ENCODE data around the gene PURA.

PURA gene

DNA sequence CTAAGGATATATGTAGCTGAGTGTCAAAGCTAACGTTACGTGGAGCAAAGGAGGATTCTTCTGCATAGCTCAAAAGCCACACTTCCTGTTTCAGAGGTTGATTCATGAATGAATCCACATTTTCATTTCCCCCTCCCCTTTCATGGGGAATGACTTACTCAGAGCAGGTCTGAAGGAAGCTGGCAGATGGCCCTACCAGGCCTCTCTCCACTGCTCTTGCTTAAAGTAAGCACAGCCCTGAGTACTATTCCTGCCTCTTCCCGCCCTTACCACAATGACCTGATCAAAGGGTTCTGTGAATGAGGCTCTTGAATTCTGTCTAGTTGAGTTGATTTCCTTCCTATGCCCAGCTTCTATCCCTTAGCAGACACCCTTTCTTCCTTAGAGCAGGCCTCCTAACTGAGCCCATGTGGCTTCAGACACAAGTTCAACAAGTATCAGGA, 18.1 kb downstream of the PURA start:
- Histone ChIP-seq H3K9ac (ENCODE audit: low read length in 5 of 5) (no peak overlapping the region), H3K27ac (ENCODE audit: low read depth, low read length) (no peak overlapping the region), H3K4me3 (ENCODE audit: low read depth in 1 of 5, low read length in 5 of 5) (no peak overlapping the region), H3K36me3 (ENCODE audit: control insufficient read depth in 5 of 5, insufficient read depth in 5 of 5, low read length in 5 of 5) (no peaks in the 10 kb centered on the region), H3K9me3 (ENCODE audit: control insufficient read depth in 5 of 5, low read length in 5 of 5) (no peaks in the 10 kb centered on the region), H3K4me1 (ENCODE audit: control insufficient read depth in 5 of 5, insufficient read depth in 5 of 5, low read length in 5 of 5) (peaks cover 0 to 16% (median 9%) of the 10 kb centered on the region in 5 donors), H3K27me3 (ENCODE audit: control insufficient read depth in 5 of 5, insufficient read depth in 4 of 5, low read length in 5 of 5) (no peaks in the 10 kb centered on the region)

DNA sequence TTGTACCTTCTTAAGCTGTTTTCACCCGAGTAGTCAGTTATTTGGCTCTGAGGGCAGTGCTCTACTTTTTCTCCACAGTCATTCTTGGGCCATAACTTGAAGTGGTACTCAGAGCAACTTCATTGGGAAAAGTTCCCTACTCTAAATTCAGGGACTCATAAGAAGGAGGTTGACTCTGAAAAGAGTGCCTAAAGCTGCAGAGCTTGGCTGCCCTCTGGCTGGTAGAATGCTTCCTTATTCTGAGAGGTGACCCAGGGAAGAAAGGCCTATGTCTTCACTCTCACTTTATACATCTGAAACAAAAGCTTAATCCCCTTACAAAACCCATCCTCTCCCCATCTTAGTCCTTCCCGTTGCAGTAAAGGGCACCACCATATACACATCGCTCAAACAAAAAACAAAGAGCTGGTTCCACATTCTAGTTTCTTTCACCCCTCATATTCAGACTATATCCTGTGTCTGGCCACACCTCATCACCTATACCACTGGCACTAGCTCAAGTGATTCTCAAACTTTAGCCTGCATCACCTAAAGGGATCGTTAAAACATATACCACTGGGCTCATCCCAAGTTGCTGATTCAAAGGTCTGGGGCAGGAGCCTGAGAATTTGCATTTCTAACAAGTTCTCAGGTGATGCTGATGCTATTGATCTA, 19.7 kb downstream of the PURA start:
- H3K36me3 ChIP-seq (ENCODE audit: control insufficient read depth in 5 of 5, insufficient read depth in 5 of 5, low read length in 5 of 5): no peaks in the 10 kb centered on the region
- H3K27ac ChIP-seq (ENCODE audit: low read depth, low read length): no peak overlapping the region
- H3K27me3 ChIP-seq (ENCODE audit: control insufficient read depth in 5 of 5, insufficient read depth in 4 of 5, low read length in 5 of 5): no peaks in the 10 kb centered on the region
- no peaks in the 10 kb centered on the region for H3K9me3 ChIP-seq (ENCODE audit: control insufficient read depth in 5 of 5, low read length in 5 of 5)
- peaks cover 0 to 16% (median 9%) of the 10 kb centered on the region in 5 donors for H3K4me1 ChIP-seq (ENCODE audit: control insufficient read depth in 5 of 5, insufficient read depth in 5 of 5, low read length in 5 of 5)
- no peak overlapping the region for H3K9ac ChIP-seq (ENCODE audit: low read length in 5 of 5)
- no peak overlapping the region for H3K4me3 ChIP-seq (ENCODE audit: low read depth in 1 of 5, low read length in 5 of 5)

DNA sequence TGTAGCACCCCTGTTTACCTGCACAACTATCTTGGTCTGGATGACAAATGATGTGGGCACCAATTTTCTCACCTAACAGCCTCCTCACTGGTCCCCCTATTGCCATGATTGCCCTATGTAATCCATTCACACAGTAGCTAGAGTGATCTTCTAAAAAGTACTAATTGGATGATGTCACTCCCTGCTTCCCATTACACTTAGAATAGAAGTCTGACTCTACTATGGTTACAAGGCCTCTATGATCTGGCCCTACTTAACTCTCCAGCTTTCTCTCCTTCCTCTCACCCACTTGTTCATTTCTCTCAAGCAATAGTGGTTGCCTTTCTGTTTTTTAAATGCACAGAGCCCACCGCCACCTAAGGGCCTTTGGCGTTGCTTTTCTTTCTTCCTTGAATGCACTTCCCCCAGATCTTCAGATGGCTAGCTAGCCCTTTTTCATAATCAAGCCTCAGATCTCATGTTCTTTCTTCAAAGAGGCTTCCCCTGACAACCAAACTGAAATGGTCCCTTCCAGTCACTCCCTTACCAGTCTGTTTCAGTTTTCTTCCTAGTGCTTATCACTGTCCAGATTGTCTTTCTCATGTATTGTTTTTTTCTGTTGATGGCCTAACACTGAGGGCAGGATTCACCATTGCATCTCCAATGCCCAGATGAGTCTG, 20.5 kb downstream of the PURA start:
- Histone ChIP-seq H3K9me3 (ENCODE audit: control insufficient read depth in 5 of 5, low read length in 5 of 5) (no peaks in the 10 kb centered on the region), H3K9ac (ENCODE audit: low read length in 5 of 5) (no peak overlapping the region), H3K36me3 (ENCODE audit: control insufficient read depth in 5 of 5, insufficient read depth in 5 of 5, low read length in 5 of 5) (no peaks in the 10 kb centered on the region), H3K27me3 (ENCODE audit: control insufficient read depth in 5 of 5, insufficient read depth in 4 of 5, low read length in 5 of 5) (no peaks in the 10 kb centered on the region), H3K4me3 (ENCODE audit: low read depth in 1 of 5, low read length in 5 of 5) (no peak overlapping the region), H3K4me1 (ENCODE audit: control insufficient read depth in 5 of 5, insufficient read depth in 5 of 5, low read length in 5 of 5) (peaks cover 0 to 16% (median 9%) of the 10 kb centered on the region in 5 donors), H3K27ac (ENCODE audit: low read depth, low read length) (no peak overlapping the region)

DNA sequence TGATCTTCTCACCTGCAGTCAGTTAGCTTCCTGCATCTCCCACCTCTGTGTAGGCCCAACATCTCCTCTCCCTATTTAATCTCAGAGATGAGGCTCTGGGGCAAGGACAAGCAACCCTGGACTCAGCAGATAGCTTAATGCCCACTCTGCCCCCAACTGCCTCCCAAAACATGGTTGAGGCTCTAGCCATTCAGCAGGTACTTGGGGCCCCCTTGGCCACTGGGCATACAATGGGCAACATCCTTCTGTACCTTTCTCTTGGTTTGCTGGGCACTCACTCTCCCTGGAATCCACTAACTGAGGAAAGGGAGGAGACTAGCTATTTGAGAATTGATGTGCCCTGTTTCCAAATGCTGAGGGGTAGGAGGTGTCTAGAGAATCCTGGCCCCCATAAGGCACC, 21.2 kb downstream of the PURA start:
- Histone ChIP-seq H3K9me3 (ENCODE audit: control insufficient read depth in 5 of 5, low read length in 5 of 5) (no peaks in the 10 kb centered on the region), H3K4me3 (ENCODE audit: low read depth in 1 of 5, low read length in 5 of 5) (no peak overlapping the region), H3K27me3 (ENCODE audit: control insufficient read depth in 5 of 5, insufficient read depth in 4 of 5, low read length in 5 of 5) (no peaks in the 10 kb centered on the region), H3K36me3 (ENCODE audit: control insufficient read depth in 5 of 5, insufficient read depth in 5 of 5, low read length in 5 of 5) (no peaks in the 10 kb centered on the region), H3K9ac (ENCODE audit: low read length in 5 of 5) (no peak overlapping the region), H3K4me1 (ENCODE audit: control insufficient read depth in 5 of 5, insufficient read depth in 5 of 5, low read length in 5 of 5) (peaks cover 0 to 16% (median 10%) of the 10 kb centered on the region in 5 donors), H3K27ac (ENCODE audit: low read depth, low read length) (no peak overlapping the region)

DNA sequence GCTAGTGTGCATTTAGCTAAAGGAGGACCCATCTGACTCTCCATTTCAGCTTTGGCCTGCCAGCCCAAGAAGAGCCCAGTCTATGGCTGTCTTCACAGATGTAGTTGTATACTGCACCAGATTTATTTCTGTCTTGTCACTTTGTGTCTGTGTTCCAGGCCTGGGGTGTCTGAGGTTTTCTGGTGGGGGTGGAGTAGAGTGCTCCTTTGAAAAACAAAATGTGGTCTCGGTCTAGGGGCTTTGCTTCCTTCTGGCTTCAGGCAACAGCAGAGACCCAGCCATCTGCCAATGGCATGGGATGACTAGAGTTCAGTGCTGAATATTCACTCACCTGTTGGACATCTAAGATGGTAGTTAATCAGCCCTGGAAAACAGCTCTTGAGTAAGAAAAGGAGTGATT, 22.7 kb downstream of the PURA start:
- Histone ChIP-seq H3K27ac (ENCODE audit: low read depth, low read length) (no peak overlapping the region), H3K9me3 (ENCODE audit: control insufficient read depth in 5 of 5, low read length in 5 of 5) (no peaks in the 10 kb centered on the region), H3K27me3 (ENCODE audit: control insufficient read depth in 5 of 5, insufficient read depth in 4 of 5, low read length in 5 of 5) (no peaks in the 10 kb centered on the region), H3K4me3 (ENCODE audit: low read depth in 1 of 5, low read length in 5 of 5) (no peak overlapping the region), H3K36me3 (ENCODE audit: control insufficient read depth in 5 of 5, insufficient read depth in 5 of 5, low read length in 5 of 5) (no peaks in the 10 kb centered on the region), H3K4me1 (ENCODE audit: control insufficient read depth in 5 of 5, insufficient read depth in 5 of 5, low read length in 5 of 5) (peaks cover 0 to 31% (median 20%) of the 10 kb centered on the region in 5 donors), H3K9ac (ENCODE audit: low read length in 5 of 5) (no peak overlapping the region)

DNA sequence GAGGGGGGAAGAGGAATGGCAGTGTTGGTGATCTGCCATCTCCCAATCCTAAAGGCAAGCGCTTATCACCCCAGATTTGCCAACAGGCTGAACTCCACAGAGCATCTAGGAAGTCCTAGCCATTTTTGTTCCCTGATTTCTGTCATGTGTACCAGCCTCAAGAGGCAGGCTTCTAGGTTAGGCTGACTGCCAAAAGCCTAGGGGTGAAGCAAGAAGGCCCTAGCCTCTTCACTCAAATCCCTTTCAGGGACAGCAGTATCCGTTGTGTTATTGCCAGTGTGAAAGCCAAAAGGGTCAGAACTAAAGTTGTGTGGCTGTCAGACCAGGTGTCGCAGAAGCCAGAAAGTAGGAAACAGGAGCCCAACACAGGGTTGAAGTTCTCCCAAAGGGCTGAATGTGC, 26.5 kb downstream of the PURA start:
- no peaks in the 10 kb centered on the region for H3K9me3 ChIP-seq (ENCODE audit: control insufficient read depth in 5 of 5, low read length in 5 of 5)
- no peaks in the 10 kb centered on the region for H3K36me3 ChIP-seq (ENCODE audit: control insufficient read depth in 5 of 5, insufficient read depth in 5 of 5, low read length in 5 of 5)
- no peak overlapping the region for H3K4me3 ChIP-seq (ENCODE audit: low read depth in 1 of 5, low read length in 5 of 5)
- no peaks in the 10 kb centered on the region for H3K27me3 ChIP-seq (ENCODE audit: control insufficient read depth in 5 of 5, insufficient read depth in 4 of 5, low read length in 5 of 5)
- peaks cover 0 to 27% (median 22%) of the 10 kb centered on the region in 5 donors for H3K4me1 ChIP-seq (ENCODE audit: control insufficient read depth in 5 of 5, insufficient read depth in 5 of 5, low read length in 5 of 5)
- H3K27ac ChIP-seq (ENCODE audit: low read depth, low read length): no peak overlapping the region
- no peak overlapping the region for H3K9ac ChIP-seq (ENCODE audit: low read length in 5 of 5)

DNA sequence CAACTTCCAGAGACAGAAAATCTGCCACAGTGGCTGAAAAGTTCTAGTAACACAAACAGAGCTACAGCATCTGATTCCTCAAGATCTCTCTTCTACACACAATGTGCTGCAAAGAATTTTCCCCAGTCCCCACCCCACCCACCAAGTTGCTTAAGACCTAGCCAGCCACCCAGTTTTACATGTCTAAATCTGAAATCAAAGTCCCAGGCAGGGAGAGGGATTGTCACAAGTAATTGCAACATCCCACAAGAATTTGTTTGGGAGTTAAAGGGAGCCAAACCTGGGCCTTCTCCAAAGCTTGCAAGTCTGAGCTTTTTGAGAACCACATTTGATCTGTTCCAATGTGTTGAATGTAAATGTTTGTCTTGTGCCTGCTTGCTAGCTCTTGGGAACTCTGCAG, 27.3 kb downstream of the PURA start:
- H3K4me3 ChIP-seq (ENCODE audit: low read depth in 1 of 5, low read length in 5 of 5): no peak overlapping the region
- H3K27me3 ChIP-seq (ENCODE audit: control insufficient read depth in 5 of 5, insufficient read depth in 4 of 5, low read length in 5 of 5): no peaks in the 10 kb centered on the region
- H3K27ac ChIP-seq (ENCODE audit: low read depth, low read length): no peak overlapping the region
- H3K4me1 ChIP-seq (ENCODE audit: control insufficient read depth in 5 of 5, insufficient read depth in 5 of 5, low read length in 5 of 5): peaks cover 2 to 35% (median 29%) of the 10 kb centered on the region in 5 donors
- no peaks in the 10 kb centered on the region for H3K36me3 ChIP-seq (ENCODE audit: control insufficient read depth in 5 of 5, insufficient read depth in 5 of 5, low read length in 5 of 5)
- H3K9ac ChIP-seq (ENCODE audit: low read length in 5 of 5): no peak overlapping the region
- H3K9me3 ChIP-seq (ENCODE audit: control insufficient read depth in 5 of 5, low read length in 5 of 5): no peaks in the 10 kb centered on the region

DNA sequence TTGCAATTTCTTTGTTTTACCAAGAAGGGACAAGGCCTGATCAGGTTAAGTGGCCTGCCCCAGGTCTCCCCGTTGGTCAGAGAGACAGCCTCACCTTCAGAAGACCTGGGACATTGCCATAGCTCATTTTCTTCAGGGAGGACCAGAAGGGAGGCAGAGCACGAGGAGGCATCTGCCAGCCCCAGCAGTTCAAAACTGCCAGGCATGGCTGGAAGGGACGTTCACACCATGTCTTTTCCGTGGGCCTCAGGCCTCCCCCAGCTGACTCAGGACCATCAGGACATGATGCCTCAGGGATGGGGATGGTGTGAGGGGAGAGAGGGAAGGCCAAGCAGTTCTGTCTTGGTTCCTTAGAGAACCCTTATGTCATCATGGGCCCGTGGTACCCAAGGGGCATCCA, 28.3 kb downstream of the PURA start:
- H3K9ac ChIP-seq (ENCODE audit: low read length in 5 of 5): no peak overlapping the region
- H3K36me3 ChIP-seq (ENCODE audit: control insufficient read depth in 5 of 5, insufficient read depth in 5 of 5, low read length in 5 of 5): no peaks in the 10 kb centered on the region
- H3K27me3 ChIP-seq (ENCODE audit: control insufficient read depth in 5 of 5, insufficient read depth in 4 of 5, low read length in 5 of 5): no peaks in the 10 kb centered on the region
- H3K9me3 ChIP-seq (ENCODE audit: control insufficient read depth in 5 of 5, low read length in 5 of 5): no peaks in the 10 kb centered on the region
- H3K4me3 ChIP-seq (ENCODE audit: low read depth in 1 of 5, low read length in 5 of 5): no peak overlapping the region
- no peak overlapping the region for H3K27ac ChIP-seq (ENCODE audit: low read depth, low read length)
- peaks cover 2 to 38% (median 33%) of the 10 kb centered on the region in 5 donors for H3K4me1 ChIP-seq (ENCODE audit: control insufficient read depth in 5 of 5, insufficient read depth in 5 of 5, low read length in 5 of 5)

DNA sequence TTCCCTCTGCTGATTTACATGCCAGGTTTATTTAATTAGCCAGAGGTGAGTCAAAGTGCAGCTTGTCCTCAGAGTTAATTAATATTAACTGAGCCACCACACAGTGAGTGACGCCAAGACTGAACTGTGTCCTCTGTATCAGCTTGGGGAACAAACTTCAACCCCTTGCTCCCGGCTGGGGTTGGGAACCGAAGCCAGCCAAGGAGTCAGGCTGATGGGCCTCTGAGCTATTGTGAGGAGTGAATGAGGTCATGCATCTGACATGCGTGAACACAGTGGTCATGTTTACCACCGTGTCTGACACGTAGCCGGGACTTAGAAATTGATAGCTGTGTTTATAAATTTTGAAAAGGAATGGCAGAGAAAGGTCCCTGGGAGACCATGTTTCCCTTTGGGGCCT, 28.9 kb downstream of the PURA start:
- no peaks in the 10 kb centered on the region for H3K36me3 ChIP-seq (ENCODE audit: control insufficient read depth in 5 of 5, insufficient read depth in 5 of 5, low read length in 5 of 5)
- H3K27ac ChIP-seq (ENCODE audit: low read depth, low read length): no peak overlapping the region
- no peak overlapping the region for H3K4me3 ChIP-seq (ENCODE audit: low read depth in 1 of 5, low read length in 5 of 5)
- no peaks in the 10 kb centered on the region for H3K27me3 ChIP-seq (ENCODE audit: control insufficient read depth in 5 of 5, insufficient read depth in 4 of 5, low read length in 5 of 5)
- H3K9ac ChIP-seq (ENCODE audit: low read length in 5 of 5): no peak overlapping the region
- H3K4me1 ChIP-seq (ENCODE audit: control insufficient read depth in 5 of 5, insufficient read depth in 5 of 5, low read length in 5 of 5): peaks cover 2 to 38% (median 33%) of the 10 kb centered on the region in 5 donors
- no peaks in the 10 kb centered on the region for H3K9me3 ChIP-seq (ENCODE audit: control insufficient read depth in 5 of 5, low read length in 5 of 5)

DNA sequence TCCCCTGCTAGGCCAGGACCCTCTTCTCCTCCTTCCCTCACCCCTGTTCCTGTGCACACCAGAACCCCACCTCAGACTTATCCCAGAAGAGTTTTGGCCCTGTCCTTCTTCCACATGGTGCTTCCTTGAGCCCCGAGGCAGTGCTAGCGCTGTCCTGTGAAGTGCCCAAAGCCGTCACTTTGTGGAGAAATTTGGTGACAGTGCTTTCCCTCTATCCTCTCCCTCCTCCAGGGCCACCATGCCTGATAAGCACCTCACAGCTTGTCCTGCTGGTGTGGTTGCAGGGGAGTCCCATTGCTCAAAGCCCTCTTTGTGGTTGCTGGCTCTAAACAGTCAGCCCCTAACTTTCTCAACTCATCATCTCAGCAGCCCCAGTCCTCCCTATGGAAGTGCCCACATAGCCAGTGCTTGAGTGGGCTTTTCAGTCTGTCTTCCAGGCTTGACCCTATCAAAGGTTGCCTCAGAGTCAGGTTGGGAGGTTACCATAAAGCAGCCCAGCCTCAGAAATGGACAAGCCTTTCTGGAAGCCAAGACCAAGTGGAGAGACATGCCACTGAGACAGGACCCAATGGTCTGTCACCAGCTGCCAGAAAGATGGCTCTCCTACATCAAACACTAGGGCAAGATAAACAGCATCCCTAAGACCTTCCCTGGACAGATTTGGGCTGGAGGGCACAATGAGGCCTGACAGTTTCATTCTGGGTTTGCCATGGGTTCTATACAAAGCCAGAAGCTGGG, 29.8 kb downstream of the PURA start:
- H3K36me3 ChIP-seq (ENCODE audit: control insufficient read depth in 5 of 5, insufficient read depth in 5 of 5, low read length in 5 of 5): no peaks in the 10 kb centered on the region
- no peak overlapping the region for H3K27ac ChIP-seq (ENCODE audit: low read depth, low read length)
- no peak overlapping the region for H3K9ac ChIP-seq (ENCODE audit: low read length in 5 of 5)
- H3K4me1 ChIP-seq (ENCODE audit: control insufficient read depth in 5 of 5, insufficient read depth in 5 of 5, low read length in 5 of 5): peaks cover 2 to 38% (median 33%) of the 10 kb centered on the region in 5 donors
- no peak overlapping the region for H3K4me3 ChIP-seq (ENCODE audit: low read depth in 1 of 5, low read length in 5 of 5)
- H3K27me3 ChIP-seq (ENCODE audit: control insufficient read depth in 5 of 5, insufficient read depth in 4 of 5, low read length in 5 of 5): no peaks in the 10 kb centered on the region
- no peaks in the 10 kb centered on the region for H3K9me3 ChIP-seq (ENCODE audit: control insufficient read depth in 5 of 5, low read length in 5 of 5)
